Psoas muscle (tissue), 8 donors: Measurements from ENCODE around the gene IGLON5. TPM values are rescaled to one million over a fixed set of nuclear protein-coding genes. Genes with fewer than 3 reads are reported as not detected.

ENCODE experiments used
- ATAC-seq, 4 donors: fragments of 200-7000 bp; cut with Tn5 transposase; one replicate each; pipeline ENCODE4 v1.9.1; 2020; ENCODE audit warnings: moderate library complexity in 3 of 4, mild to moderate bottlenecking in 2 of 4
- DNase-seq, 2 donors: peaks; one replicate each; pipeline ENCODE4 v3.0.0-alpha.2; 2020
- H3K27ac ChIP-seq: fragments of 200-600 bp; one replicate; pipeline ENCODE4 v1.8.0; 2022
- H3K27me3 ChIP-seq, 3 donors: fragments of 200-600 bp in 1 of 3; one replicate each; pipeline versions ENCODE4 v1.6.1 to v1.8.0; 2013 to 2022; ENCODE audit warnings: low read length in 2 of 3, mild to moderate bottlenecking in 2 of 3, moderate library complexity in 1 of 3; ENCODE audit not compliant: insufficient read depth in 3 of 3
- H3K36me3 ChIP-seq, 2 donors: fragments of 200-600 bp in 1 of 2; one replicate each; pipeline versions ENCODE4 v1.6.1 to v1.8.0; 2013 to 2022; ENCODE audit warnings: low read depth in 1 of 2, mild to moderate bottlenecking in 1 of 2, moderate library complexity in 1 of 2; ENCODE audit not compliant: insufficient read depth in 1 of 2
- H3K4me1 ChIP-seq: fragments of 200-600 bp; one replicate; pipeline ENCODE4 v1.8.0; 2022
- H3K4me3 ChIP-seq: fragments of 200-600 bp; one replicate; pipeline ENCODE4 v1.8.0; 2022; ENCODE audit warnings: mild to moderate bottlenecking
- H3K9me3 ChIP-seq: fragments of 200-600 bp; one replicate; pipeline ENCODE4 v1.8.0; 2022
- CTCF ChIP-seq: fragments of 200-600 bp; IDR thresholded peaks from one replicate; pipeline ENCODE4 v1.8.0; 2022; ENCODE audit warnings: antibody characterized with exemption
- WGBS, 3 donors: extraction: QIAGEN DNeasy Blood & Tissue Kit; methylation state at CpG; one replicate each; pipeline versions ENCODE4 v1.1.6 to v1.1.7; 2013; 5-methylcytosine and 5-hydroxymethylcytosine counted together
- intact Hi-C, 2 donors: fragments of 100-400 bp; cut with DNase I; formaldehyde crosslinking; loops; one replicate each; pipeline versions ENCODE4 v1.11.0 to v1.14.2; 2022
- polyA plus RNA-seq, 3 donors: library from polyadenylated mRNA; stranded (reverse); fragments of 200-250 nt; gene quantifications; one replicate each; pipeline ENCODE4 v1.2.3, GENCODE V29; 2013
- total RNA-seq, 4 donors: library from RNA; stranded (reverse); fragmentation: NEBNext Ultra II Directional in 2 of 4; extraction: Animal tissue kit (Norgen Biotek cat#: 25700) in 2 of 4; gene quantifications; one replicate each; pipeline versions ENCODE4 v1.2.1 to v1.2.4, GENCODE V29; 2021 to 2023
- donor health status: healthy with polysubstance abuse.
- donor health status: DM: no; HTN: no; CAD: no; lungs with moderate emphysema.
- donor health status: Bipolar disorder and iron deficiency.
- donor health status: healthy.
- donor health status: DM: yes; HTN: yes; CAD: no.
- donor health status: DM: no; HTN: no; CAD: no.
- donor health status: DM: no; HTN: no; CAD: no.
- donor health status: DM: yes; HTN: yes; CAD: no.

The IGLON5 gene
- total and polyA plus RNA-seq, 7 donors: 0.03 to 0.10 TPM; not detected in 5

- no peak for TF ChIP-seq CTCF
- no peaks in the 10 kb centered on the region for H3K9me3 ChIP-seq
- WGBS, 3 donors: 2 to 3% (median 2%) methylated on average over 58 to 75 of the region's 75 CpGs
- H3K27ac ChIP-seq: no peak overlapping the region
- H3K27me3 ChIP-seq: peaks cover 0 to 61% (median 18%) of the 10 kb centered on the region in 3 donors
- DNase-seq (peak in 1 of 2 donors; percentile 48), ATAC-seq (peak in 3 of 4 donors; percentile 10 to 49 (median 46))
- no peaks in the 10 kb centered on the region for H3K4me1 ChIP-seq
- H3K36me3 ChIP-seq: no peaks in the 10 kb centered on the region
- H3K4me3 ChIP-seq: peak overlapping the region; percentile 25
- intact Hi-C loops: no loop called here
These were observed 15.9 kb downstream of the IGLON5 start for GRCh38 chr19:51327066-51328001.

GRCh38 chr19:51329411-51329810, 18.0 kb downstream of the IGLON5 start:
- Histone ChIP-seq H3K4me3 (no peak overlapping the region), H3K27me3 (peaks cover 0 to 50% (median 15%) of the 10 kb centered on the region in 3 donors), H3K36me3 (no peaks in the 10 kb centered on the region), H3K9me3 (no peaks in the 10 kb centered on the region), H3K4me1 (no peaks in the 10 kb centered on the region), H3K27ac (no peak overlapping the region)
- DNase-seq: no peak
- intact Hi-C loops: no loop called here
- TF ChIP-seq CTCF: no peak
- no peak for ATAC-seq
- WGBS, 3 donors: 84 to 96% (median 88%) methylated on average over 5 of the region's 5 CpGs

GRCh38 chr19:51330366-51330765, 18.9 kb downstream of the IGLON5 start:
- DNase-seq (no peak), ATAC-seq (no peak)
- H3K36me3 ChIP-seq: no peaks in the 10 kb centered on the region
- no peaks in the 10 kb centered on the region for H3K9me3 ChIP-seq
- 93 to 96% (median 95%) methylated on average over 4 of the region's 4 CpGs for WGBS, 3 donors
- peaks cover 0 to 46% (median 15%) of the 10 kb centered on the region in 3 donors for H3K27me3 ChIP-seq
- H3K27ac ChIP-seq: no peak overlapping the region
- no peaks in the 10 kb centered on the region for H3K4me1 ChIP-seq
- TF ChIP-seq CTCF: no peak
- intact Hi-C loops: no loop called here
- H3K4me3 ChIP-seq: no peak overlapping the region

GRCh38 chr19:51331193-51331592, 19.7 kb downstream of the IGLON5 start:
- peaks cover 0 to 39% (median 15%) of the 10 kb centered on the region in 3 donors for H3K27me3 ChIP-seq
- WGBS, 3 donors: 60 to 81% (median 80%) methylated on average over 3 of the region's 3 CpGs
- no peak for TF ChIP-seq CTCF
- no peak overlapping the region for H3K27ac ChIP-seq
- intact Hi-C loops: no loop called here
- DNase-seq (no peak), ATAC-seq (no peak)
- H3K4me1 ChIP-seq: no peaks in the 10 kb centered on the region
- no peak overlapping the region for H3K4me3 ChIP-seq
- H3K9me3 ChIP-seq: no peaks in the 10 kb centered on the region
- H3K36me3 ChIP-seq: no peaks in the 10 kb centered on the region
